NCI-H2196 (cell line): ENCODE data around the gene ITPRID2.
"Not testable (repeated sequence)": the region's sequence is repeated elsewhere in the genome, so short reads cannot be mapped to it uniquely, and the experiment has no call there.

ENCODE experiments used
- DNase-seq: peaks from one replicate; lab custom pipeline; 2025; ENCODE audit not compliant: unreplicated experiment; lab: John Stamatoyannopoulos, UW

ITPRID2 gene

GRCh38 chr2:181957668-181958067 lies 66.1 kb downstream of the ITPRID2 start:
- no peak for DNase-seq

- DNase-seq, result no peak
Measured at GRCh38 chr2:181958726-181959125, 67.2 kb downstream of the ITPRID2 start.

- no peak for DNase-seq
Measured at GRCh38 chr2:181959508-181959907, 68.0 kb downstream of the ITPRID2 start.

GRCh38 chr2:181961167-181961566 lies 69.6 kb downstream of the ITPRID2 start:
- DNase-seq, result not testable (repeated sequence)

GRCh38 chr2:181962142-181962541 lies 70.6 kb downstream of the ITPRID2 start:
- no peak for DNase-seq

GRCh38 chr2:181970160-181970794 lies 78.7 kb downstream of the ITPRID2 start:
- no peak for DNase-seq

- no peak for DNase-seq
Measured at GRCh38 chr2:181971032-181971431, 79.5 kb downstream of the ITPRID2 start.

- no peak for DNase-seq
Measured at GRCh38 chr2:181972431-181973170, 81.1 kb downstream of the ITPRID2 start.

- no peak for DNase-seq
Measured at GRCh38 chr2:181973171-181973783, 81.7 kb downstream of the ITPRID2 start.

GRCh38 chr2:181977661-181978350 lies 86.3 kb downstream of the ITPRID2 start:
- no peak for DNase-seq

GRCh38 chr2:181978351-181979150 lies 87.0 kb downstream of the ITPRID2 start:
- no peak for DNase-seq
